Keratinocyte (primary cell): Measurements from ENCODE around the gene LDLRAD4. TPM values are rescaled to one million over a fixed set of nuclear protein-coding genes. Genes with fewer than 3 reads are reported as not detected.

Experiments
- DNase-seq: peaks from one replicate; pipeline ENCODE4 v3.0.0-alpha.2; 2011; ENCODE audit warnings: low read depth, missing footprints, low spot score
- FAIRE-seq: peaks from 2 replicates; lab custom pipeline; 2011; peaks lifted over from hg19 to GRCh38; lab: Jason Lieb, UNC
- H2AFZ ChIP-seq: 2 replicates; pipeline ENCODE4 v1.6.0; 2012; ENCODE audit warnings: low read length, control low read depth, inconsistent platforms; ENCODE audit not compliant: control insufficient read depth
- H3K27ac ChIP-seq: 2 replicates; pipeline ENCODE4 v1.5.1; 2011; ENCODE audit warnings: low read length; ENCODE audit not compliant: control insufficient read depth, insufficient read depth
- H3K27me3 ChIP-seq: 3 replicates; pipeline ENCODE4 v1.6.0; 2011; ENCODE audit warnings: low read length; ENCODE audit not compliant: control insufficient read depth, insufficient read depth; ENCODE audit errors: extremely low read depth
- H3K36me3 ChIP-seq, 2 experiments: 2 replicates in 1 of 2; 3 replicates in 1 of 2; pipeline ENCODE4 v1.5.1; 2011; ENCODE audit warnings: low read length in 2 of 2, mild to moderate bottlenecking in 1 of 2; ENCODE audit not compliant: control insufficient read depth in 2 of 2, insufficient read depth in 2 of 2; ENCODE audit errors: extremely low read depth in 1 of 2
- H3K4me1 ChIP-seq: 3 replicates; pipeline ENCODE4 v1.5.1; 2011; ENCODE audit warnings: low read length; ENCODE audit not compliant: control insufficient read depth, insufficient read depth; ENCODE audit errors: extremely low read depth
- H3K4me2 ChIP-seq: 3 replicates; pipeline ENCODE4 v1.6.0; 2011; ENCODE audit warnings: low read depth, low read length; ENCODE audit not compliant: control insufficient read depth, insufficient read depth; ENCODE audit errors: extremely low read depth
- H3K4me3 ChIP-seq, 3 experiments: fragments of 200-600 bp in 1 of 3; sonication (generic) in 1 of 3; 2 replicates in 2 of 3; 3 replicates in 1 of 3; pipeline ENCODE4 v1.5.1; 2011 to 2016; ENCODE audit warnings: low read length in 3 of 3, mild to moderate bottlenecking in 3 of 3, control low read depth in 2 of 3, inconsistent platforms in 1 of 3, low read depth in 1 of 3, mixed read lengths in 1 of 3, mixed run types in 1 of 3, moderate library complexity in 1 of 3; ENCODE audit not compliant: control insufficient read depth in 2 of 3, insufficient read depth in 2 of 3; ENCODE audit errors: extremely low read depth in 1 of 3
- H3K79me2 ChIP-seq: 2 replicates; pipeline ENCODE4 v1.6.0; 2012; ENCODE audit warnings: low read length; ENCODE audit not compliant: control insufficient read depth, insufficient read depth
- H3K9ac ChIP-seq: 3 replicates; pipeline ENCODE4 v1.6.0; 2011; ENCODE audit warnings: low read length; ENCODE audit not compliant: control insufficient read depth, insufficient read depth; ENCODE audit errors: extremely low read depth
- H3K9me1 ChIP-seq: 3 replicates; pipeline ENCODE4 v1.6.0; 2011; ENCODE audit warnings: low read length; ENCODE audit not compliant: control insufficient read depth, insufficient read depth; ENCODE audit errors: extremely low read depth
- H3K9me3 ChIP-seq: 2 replicates; pipeline ENCODE4 v1.5.1; 2012; ENCODE audit warnings: low read depth, low read length; ENCODE audit not compliant: control insufficient read depth
- H4K20me1 ChIP-seq: 3 replicates; pipeline ENCODE4 v1.6.0; 2011; ENCODE audit warnings: low read length; ENCODE audit not compliant: control insufficient read depth, insufficient read depth; ENCODE audit errors: extremely low read depth
- CTCF ChIP-seq, 3 experiments: IDR thresholded peaks in 1 of 3; conservative IDR thresholded peaks in 1 of 3; optimal IDR thresholded peaks in 1 of 3; 2 replicates in 2 of 3; 3 replicates in 1 of 3; pipeline versions ENCODE3 to v1.5.1; 2011; ENCODE audit warnings: low read length in 3 of 3, mild to moderate bottlenecking in 3 of 3, moderate library complexity in 2 of 3, control low read depth in 1 of 3, inconsistent platforms in 1 of 3; ENCODE audit not compliant: insufficient read depth in 2 of 3; ENCODE audit errors: extremely low read depth in 1 of 3
- EZH2 ChIP-seq: IDR thresholded peaks from one replicate; pipeline ENCODE4 v1.6.1; 2012; ENCODE audit warnings: inconsistent platforms, mild to moderate bottlenecking, low read length, moderate library complexity
- dilution Hi-C: fragments of 300-500 bp; cut with MboI; formaldehyde crosslinking; loops from one replicate; pipeline ENCODE4 v1.7.0; 2020; ENCODE audit warnings: low sequenced_read_pairs; ENCODE audit not compliant: extremely low pct_ligation_motif_present
- polyA plus RNA-seq, 5 experiments: library from polyadenylated mRNA; depleted of rRNA in 3 of 5; stranded (reverse) in 3 of 5; stranded (forward) in 1 of 5; unstranded in 1 of 5; fragments of >200 nt; gene quantifications; 1 replicate in 1 of 5; 2 replicates in 3 of 5; 3 replicates in 1 of 5; pipeline versions ENCODE4 v1.2.1 to v1.2.3, GENCODE V29; 2011 to 2012; ENCODE audit warnings: missing spikeins in 2 of 5, low read depth in 1 of 5, low replicate concordance in 1 of 5

Gene LDLRAD4
- polyA plus RNA-seq, 1 donor (not counting 4 experiments of a cell fraction or from before 2014, with no cell fraction given): not detected

- Histone ChIP-seq H3K79me2 (no peaks in the 10 kb centered on the region), H3K4me2 (no peak overlapping the region), H3K27ac (no peak overlapping the region), H3K36me3 (no peaks in the 10 kb centered on the region), H3K4me1 (no peaks in the 10 kb centered on the region), H3K4me3 (no peak overlapping the region), H3K27me3 (no peaks in the 10 kb centered on the region), H4K20me1 (no peaks in the 10 kb centered on the region), H3K9me1 (no peaks in the 10 kb centered on the region), H2AFZ (no peak overlapping the region), H3K9ac (no peak overlapping the region), H3K9me3 (no peaks in the 10 kb centered on the region)
- dilution Hi-C loops: no loop called here
- no peak for FAIRE-seq
- no peak for DNase-seq
- TF ChIP-seq EZH2: no peak
- TF ChIP-seq CTCF (optimal IDR thresholded peaks at IDR 0.05 in 1 of 3, IDR thresholded peaks at IDR 0.05 in 1 of 3, conservative IDR thresholded peaks at IDR 0.05 in 1 of 3; ENCODE audit: extremely low read depth in 1 of 3, insufficient read depth in 2 of 3, low read length in 3 of 3): no peak
Measured at GRCh38 chr18:13578400-13578799, 359.8 kb downstream of the LDLRAD4 start.

- Histone ChIP-seq H2AFZ (no peak overlapping the region), H3K36me3 (no peaks in the 10 kb centered on the region), H3K9ac (no peak overlapping the region), H3K4me1 (no peaks in the 10 kb centered on the region), H3K9me1 (no peaks in the 10 kb centered on the region), H3K27me3 (no peaks in the 10 kb centered on the region), H3K4me3 (no peak overlapping the region), H3K9me3 (no peaks in the 10 kb centered on the region), H3K79me2 (no peaks in the 10 kb centered on the region), H4K20me1 (no peaks in the 10 kb centered on the region), H3K27ac (no peak overlapping the region), H3K4me2 (no peak overlapping the region)
- no peak for FAIRE-seq
- TF ChIP-seq EZH2: no peak
- TF ChIP-seq CTCF (optimal IDR thresholded peaks at IDR 0.05 in 1 of 3, IDR thresholded peaks at IDR 0.05 in 1 of 3, conservative IDR thresholded peaks at IDR 0.05 in 1 of 3; ENCODE audit: extremely low read depth in 1 of 3, insufficient read depth in 2 of 3, low read length in 3 of 3): no peak
- dilution Hi-C loops: no loop called here
- DNase-seq: no peak
Measured at GRCh38 chr18:13579874-13580273, 361.3 kb downstream of the LDLRAD4 start.
